A172 (cell line): ENCODE results near the gene PRRG1. TPM values are rescaled to one million over a fixed set of nuclear protein-coding genes. Genes with fewer than 3 reads are reported as not detected.
"Not testable (repeated sequence)": the region's sequence is repeated elsewhere in the genome, so short reads cannot be mapped to it uniquely, and the experiment has no call there.

Experiments
- DNase-seq: peaks from one replicate; pipeline ENCODE4 v3.0.0-alpha.2; 2015; ENCODE audit warnings: low spot score
- total RNA-seq: library from RNA; depleted of rRNA; stranded (reverse); fragments of >200 nt; shearing (Covaris generic); gene quantifications from 2 replicates; pipeline ENCODE4 v1.2.3, GENCODE V29; 2014; rRNA removed

Gene PRRG1
- total RNA-seq, 1 experiment from 2014 or later, result 16.9 TPM

DNA sequence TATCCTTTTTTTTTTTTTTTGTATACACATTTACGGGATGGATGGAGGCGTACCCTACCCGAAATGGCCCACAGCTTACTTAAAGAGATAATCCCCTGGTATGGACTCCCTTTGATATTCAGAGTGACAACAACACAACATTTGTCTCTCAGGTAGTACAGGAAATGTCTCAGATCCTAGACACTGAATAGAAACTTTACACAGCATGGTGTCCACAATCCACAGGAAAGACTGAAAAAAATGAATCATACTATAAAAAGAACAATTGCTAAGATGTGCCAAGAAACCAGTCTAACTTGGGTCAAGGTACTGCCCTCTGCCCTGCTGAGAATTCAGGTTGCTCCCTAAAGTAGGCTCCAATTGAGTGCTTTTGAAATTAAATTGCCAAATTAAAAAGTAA is 121.5 kb downstream of the PRRG1 start:
- DNase-seq, result no peak

DNA sequence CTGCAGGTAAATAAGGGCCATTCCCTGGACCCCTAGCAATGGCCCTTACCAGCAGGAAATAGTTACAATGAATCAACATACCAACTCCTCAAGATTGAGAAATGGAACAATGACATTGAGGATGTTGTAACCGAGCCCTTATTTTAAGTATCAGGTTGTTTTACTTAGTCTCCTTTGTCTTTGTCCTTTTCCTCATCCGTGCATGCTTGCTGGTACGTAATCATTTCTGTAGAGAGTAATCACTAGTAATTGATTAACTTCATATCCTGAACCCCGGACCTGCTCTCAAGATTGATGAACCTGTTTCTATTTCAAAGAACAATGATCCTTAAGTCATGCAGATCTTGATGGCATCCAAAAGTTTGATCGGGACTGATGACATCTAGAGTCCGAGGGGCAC is 123.7 kb downstream of the PRRG1 start:
- DNase-seq, result no peak

- no peak for DNase-seq
Measured at GRCh38 chrX:37474478-37474877, 125.3 kb downstream of the PRRG1 start.

DNA sequence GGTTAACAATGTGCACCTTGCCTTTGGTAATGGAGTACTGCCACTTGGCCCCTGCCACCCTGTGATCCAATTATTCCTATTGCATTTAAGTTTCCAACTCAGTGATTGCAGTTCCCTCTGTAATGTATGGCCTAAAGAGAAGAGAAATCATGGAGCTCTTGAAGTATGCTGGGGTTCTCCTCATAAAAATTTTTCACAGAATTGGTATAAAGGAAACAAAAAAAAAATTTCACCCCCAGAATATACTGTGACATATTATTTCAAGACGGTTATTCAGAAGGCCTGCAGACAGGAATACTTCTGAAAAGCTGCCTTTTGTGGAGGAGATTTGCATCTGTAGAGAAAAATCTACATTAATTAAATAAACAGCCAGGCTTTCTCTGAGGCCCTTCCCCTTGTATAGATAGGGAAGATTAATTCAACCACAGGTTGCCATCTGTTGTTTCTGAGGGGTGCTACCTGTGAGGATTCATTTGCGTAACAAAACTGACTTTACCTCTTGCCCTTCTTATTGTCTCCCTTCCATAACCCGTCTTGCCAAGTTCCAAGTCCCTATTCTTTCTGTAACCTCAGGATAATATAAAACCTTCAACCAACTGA is 127.5 kb downstream of the PRRG1 start:
- DNase-seq, result no peak

DNA sequence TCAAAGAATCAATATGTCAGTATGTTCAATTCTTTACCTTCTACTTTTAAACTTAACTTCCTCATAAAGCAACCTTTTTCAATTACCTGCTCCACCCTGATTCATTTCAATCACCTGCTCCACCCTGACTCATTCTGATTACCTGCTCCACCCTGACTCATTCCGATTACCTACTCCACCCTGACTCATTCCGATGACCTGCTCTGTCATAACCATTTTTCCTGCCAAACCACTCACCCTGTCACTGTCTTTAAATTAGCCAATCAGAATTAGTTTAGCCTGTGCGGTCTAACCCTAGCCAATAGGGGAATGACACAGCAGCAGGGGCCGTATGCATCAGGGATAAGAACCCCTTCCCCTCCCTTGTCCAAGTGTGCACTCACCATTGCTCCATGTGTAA is 135.2 kb downstream of the PRRG1 start:
- peak; percentile 40 for DNase-seq

DNA sequence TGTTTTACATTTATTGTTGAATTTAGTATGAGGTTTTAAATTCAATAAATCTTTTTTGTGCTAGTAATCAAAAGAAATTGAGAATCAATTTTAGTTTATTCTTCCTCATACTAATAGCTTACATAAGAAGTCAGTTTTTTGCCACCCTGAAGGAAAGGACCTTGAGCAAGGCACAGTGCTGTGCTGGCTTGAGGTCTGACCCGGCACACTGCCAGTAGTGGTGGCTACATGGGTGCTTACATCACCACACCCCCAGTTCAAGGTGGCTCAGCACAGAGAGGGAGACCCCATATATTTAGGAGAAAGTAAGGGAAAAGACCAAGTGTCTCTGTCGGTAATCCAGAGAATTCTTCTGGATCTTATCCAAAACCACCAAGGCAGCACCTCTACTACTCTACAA is 136.3 kb downstream of the PRRG1 start:
- DNase-seq, result no peak

DNA sequence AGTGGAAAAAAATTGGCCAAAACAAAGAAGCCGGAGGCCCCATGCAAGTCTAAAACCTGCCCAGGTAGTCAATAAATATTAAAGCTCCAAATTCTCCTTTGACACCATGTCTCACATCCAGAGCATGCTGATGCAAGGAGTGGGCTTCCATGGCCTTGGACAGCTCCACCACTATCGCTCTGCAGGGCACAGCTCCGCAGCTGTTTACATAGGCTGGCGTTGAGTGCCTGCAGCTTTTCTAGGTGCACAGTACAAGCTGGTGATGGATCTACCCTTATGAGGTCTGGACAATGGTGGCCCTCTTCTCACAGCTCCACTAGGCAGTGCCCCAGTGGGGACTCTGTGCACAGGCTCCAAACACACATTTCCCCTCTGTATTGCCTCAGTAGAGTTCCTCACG is 138.1 kb downstream of the PRRG1 start:
- DNase-seq, result no peak

GRCh38 chrX:37488323-37488722 is 139.2 kb downstream of the PRRG1 start:
- no peak for DNase-seq

DNA sequence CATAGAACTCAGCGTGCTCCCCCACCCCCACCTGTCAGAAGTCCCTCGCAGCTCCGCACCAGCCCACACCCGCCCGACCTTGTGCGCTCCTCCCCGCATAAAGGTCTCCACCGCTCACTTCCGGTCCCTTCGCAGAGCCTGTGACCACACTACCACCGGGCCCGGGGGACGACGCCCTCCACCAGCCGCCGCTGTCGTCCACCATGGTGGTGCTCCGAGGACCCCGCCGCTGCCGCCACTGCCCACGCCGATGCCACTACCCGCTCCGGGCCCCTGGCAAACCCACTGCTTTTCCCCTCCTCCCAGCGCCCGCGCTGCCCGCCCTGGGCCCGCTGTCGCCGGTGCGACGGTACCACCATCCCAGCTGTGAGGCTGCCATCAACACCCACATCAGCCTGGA is 142.5 kb downstream of the PRRG1 start:
- DNase-seq, result no peak

DNA sequence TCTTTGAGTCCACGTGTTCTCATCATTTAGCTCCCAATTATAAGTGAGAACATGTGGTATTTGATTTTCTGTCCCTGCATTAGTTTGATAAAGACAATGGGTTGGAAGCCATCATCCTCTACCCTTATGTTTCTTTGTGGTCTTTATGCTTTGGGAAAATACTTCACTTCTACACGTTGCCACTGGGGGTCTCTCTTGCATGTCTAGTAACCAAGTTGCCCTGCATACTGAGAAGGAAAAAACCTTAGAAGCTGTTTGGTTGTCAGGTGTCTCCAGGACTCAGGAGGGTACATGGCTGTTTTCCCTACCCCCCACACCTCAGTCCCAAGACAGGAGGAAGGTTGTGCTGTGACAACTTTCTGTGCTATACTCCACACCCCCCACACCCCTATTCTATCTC is 146.6 kb downstream of the PRRG1 start:
- not testable (repeated sequence) for DNase-seq

DNA sequence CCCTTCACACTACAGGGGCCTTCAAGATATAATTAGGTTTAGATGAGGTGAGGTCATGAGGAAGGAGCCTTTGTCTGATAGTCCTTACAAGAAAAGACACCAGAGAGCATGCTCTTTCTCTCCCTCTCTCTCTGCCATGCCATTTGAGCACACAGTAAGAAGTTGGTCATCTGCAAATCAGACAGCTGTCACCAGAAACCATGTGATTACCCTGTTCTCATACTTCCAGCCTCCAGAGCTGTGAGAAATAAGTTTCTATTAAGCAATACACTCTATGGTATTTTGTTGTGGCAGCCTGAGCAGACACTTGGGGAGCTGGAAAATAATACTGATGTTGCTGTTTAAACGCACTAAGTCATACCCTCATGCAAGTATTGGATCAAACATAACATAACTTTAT is 148.0 kb downstream of the PRRG1 start:
- DNase-seq, result not testable (repeated sequence)

- DNase-seq, result not testable (repeated sequence)
Measured at GRCh38 chrX:37498323-37498722, 149.2 kb downstream of the PRRG1 start.

GRCh38 chrX:37499649-37500048 is 150.5 kb downstream of the PRRG1 start:
- DNase-seq, result not testable (repeated sequence)

GRCh38 chrX:37504991-37505390 is 155.8 kb downstream of the PRRG1 start:
- DNase-seq, result no peak

Other genes starting within 250 kb of the PRRG1 start
- gene LANCL3, start 222.3 kb downstream of the PRRG1 start, total RNA-seq, result 0.47 and 0.62 TPM in 2 replicates